K562 (cell line): Measurements from ENCODE around the gene CD52. TPM values are rescaled to one million over a fixed set of nuclear protein-coding genes. Genes with fewer than 3 reads are reported as not detected.

Experiments
- BRCA1 ChIP-seq, 2 experiments: fragments of 450-650 bp in 1 of 2; sonication (generic) in 1 of 2; formaldehyde crosslinking in 1 of 2; IDR thresholded peaks; 2 replicates each; pipeline versions ENCODE4 v1.5.0 to v1.6.1; 2017 to 2020; ENCODE audit warnings: mild to moderate bottlenecking in 1 of 2, missing genetic modification reagents in 1 of 2
- CHAMP1 ChIP-seq: fragments of 450-650 bp; IDR thresholded peaks from 2 replicates; pipeline ENCODE4 v1.6.1; 2016; ENCODE audit warnings: mild to moderate bottlenecking
- ELF4 ChIP-seq: fragments of 450-650 bp; formaldehyde crosslinking; IDR thresholded peaks from 2 replicates; pipeline ENCODE4 v1.4.0; 2022; ENCODE audit warnings: missing genetic modification characterization
- ESRRA ChIP-seq: fragments of 450-650 bp; IDR thresholded peaks from 2 replicates; pipeline ENCODE4 v1.6.1; 2014; ENCODE audit warnings: low read depth, mild to moderate bottlenecking, moderate library complexity, borderline replicate concordance
- ILK ChIP-seq: fragments of 450-650 bp; IDR thresholded peaks from 2 replicates; pipeline ENCODE4 v1.6.1; 2016; ENCODE audit warnings: missing genetic modification characterization, low read depth, mild to moderate bottlenecking, missing compliant biosample characterization, moderate library complexity, borderline replicate concordance
- LARP7 ChIP-seq: fragments of 450-650 bp; IDR thresholded peaks from 2 replicates; pipeline ENCODE4 v1.6.1; 2016
- MIER1 ChIP-seq: fragments of 450-650 bp; IDR thresholded peaks from 2 replicates; pipeline ENCODE4 v1.6.1; 2016; ENCODE audit warnings: antibody characterized with exemption, mild to moderate bottlenecking, low read depth
- MXD1 ChIP-seq: fragments of 250-450 bp; sonication (Bioruptor Pico); IDR thresholded peaks from 2 replicates; pipeline ENCODE4 v1.8.0; 2021; ENCODE audit warnings: borderline replicate concordance, mild to moderate bottlenecking, moderate library complexity; ENCODE audit not compliant: poor library complexity, severe bottlenecking
- MYBL2 ChIP-seq, 2 experiments: fragments of 450-650 bp in 1 of 2; sonication (generic) in 1 of 2; formaldehyde crosslinking in 1 of 2; IDR thresholded peaks; 2 replicates each; pipeline versions ENCODE4 v1.6.1 to v1.8.1; 2017 to 2022; ENCODE audit warnings: borderline replicate concordance in 1 of 2, inconsistent platforms in 1 of 2, low read depth in 1 of 2, mild to moderate bottlenecking in 1 of 2, missing genetic modification reagents in 1 of 2, moderate library complexity in 1 of 2
- NFATC3 ChIP-seq: fragments of 450-650 bp; IDR thresholded peaks from 2 replicates; pipeline ENCODE4 v1.6.1; 2017; ENCODE audit warnings: mild to moderate bottlenecking
- PCBP1 ChIP-seq: fragments of 200-400 bp; formaldehyde crosslinking; IDR thresholded peaks from 2 replicates; pipeline ENCODE4 v1.6.1; 2018; ENCODE audit warnings: mild to moderate bottlenecking, low read depth, low read length; ENCODE audit not compliant: poor library complexity, severe bottlenecking
- PHF21A ChIP-seq: fragments of 450-650 bp; IDR thresholded peaks from 2 replicates; pipeline ENCODE4 v1.6.1; 2017; ENCODE audit warnings: low read depth, borderline replicate concordance
- PKNOX1 ChIP-seq: fragments of 450-650 bp; IDR thresholded peaks from 2 replicates; pipeline ENCODE4 v1.6.1; 2016
- PREB ChIP-seq: sonication (generic); formaldehyde crosslinking; IDR thresholded peaks from 2 replicates; pipeline ENCODE4 v1.8.1; 2023; ENCODE audit warnings: mild to moderate bottlenecking, missing genetic modification reagents
- RFX5 ChIP-seq: IDR thresholded peaks from 2 replicates; pipeline ENCODE4 v1.6.1; 2011; ENCODE audit warnings: low read depth, mild to moderate bottlenecking, improper control_type of control experiment, low read length
- SIN3B ChIP-seq: fragments of 450-650 bp; IDR thresholded peaks from 2 replicates; pipeline ENCODE4 v1.6.1; 2017; ENCODE audit warnings: low read depth, mild to moderate bottlenecking, moderate library complexity
- SP1 ChIP-seq: sonication (generic); formaldehyde crosslinking; IDR thresholded peaks from 2 replicates; pipeline ENCODE4 v1.8.1; 2022; ENCODE audit warnings: mild to moderate bottlenecking, missing genetic modification reagents
- TAF15 ChIP-seq: fragments of 200-400 bp; formaldehyde crosslinking; IDR thresholded peaks from 2 replicates; pipeline ENCODE4 v1.6.1; 2017; ENCODE audit warnings: mild to moderate bottlenecking, low read depth, low read length, moderate library complexity
- TARDBP ChIP-seq: fragments of 450-650 bp; IDR thresholded peaks from 2 replicates; pipeline ENCODE4 v1.6.1; 2016
- ZFX ChIP-seq: sonication (generic); formaldehyde crosslinking; IDR thresholded peaks from 2 replicates; pipeline ENCODE4 v1.8.0; 2022; ENCODE audit warnings: mild to moderate bottlenecking, missing genetic modification reagents, moderate library complexity
- ZKSCAN8 ChIP-seq: fragments of 200-800 bp; sonication (Bioruptor generic); IDR thresholded peaks from 2 replicates; pipeline ENCODE4 v1.6.1; 2016; ENCODE audit warnings: missing genetic modification characterization, missing compliant biosample characterization
- ZNF764 ChIP-seq: fragments of 250-450 bp; sonication (Bioruptor Pico); IDR thresholded peaks from 2 replicates; pipeline ENCODE4 v1.4.0; 2020; ENCODE audit warnings: low read depth, mild to moderate bottlenecking, moderate library complexity
- ZNF780A ChIP-seq: fragments of 250-450 bp; sonication (Bioruptor Pico); IDR thresholded peaks from 2 replicates; pipeline ENCODE4 v1.5.0; 2021; ENCODE audit warnings: mild to moderate bottlenecking
- polyA plus RNA-seq, 8 experiments: library from polyadenylated mRNA; depleted of rRNA in 4 of 8; stranded (reverse) in 5 of 8; unstranded in 3 of 8; fragments of >200 nt; fragmentation: Nextera tagmentation in 2 of 8; fragmentation: Illumina TruSeq in 1 of 8; extraction: Ambion mirVana in 2 of 8; extraction: Trizol in 1 of 8; gene quantifications; 2 replicates each; pipeline versions ENCODE4 v1.2.1 to v1.2.3, GENCODE V29; 2011 to 2014; ENCODE audit warnings: inconsistent platforms in 1 of 8, missing spikeins in 1 of 8
- total RNA-seq, 7 experiments: library from RNA; depleted of rRNA in 6 of 7; stranded (reverse); fragments of >200 nt in 6 of 7; fragmentation: Illumina TruSeq in 2 of 7; extraction: Trizol in 2 of 7; gene quantifications; 2 replicates each; pipeline versions ENCODE4 v1.2.1 to v1.2.3, GENCODE V29; 2011 to 2021; ENCODE audit warnings: low replicate concordance in 1 of 7

Gene CD52
- total and polyA plus RNA-seq, 9 of the 15 experiments (the other 6 are each of a cell fraction or from before 2014, with no cell fraction given) = 34.9 to 488 (median 173) TPM

- peak; percentile 75 for TF ChIP-seq MYBL2 (IDR thresholded peaks at IDR 0.05; ENCODE audit: low read depth)
- TF ChIP-seq MYBL2 (CRISPR knock-in tag; IDR thresholded peaks at IDR 0.05; ENCODE audit: borderline replicate concordance) = no peak
- TF ChIP-seq TARDBP = peak; percentile 24; the same call in 1 of the 2 replicates
- no peak for TF ChIP-seq ILK (tag)
- TF ChIP-seq SIN3B = peak; percentile 94
- peak; percentile 62 for TF ChIP-seq PKNOX1
- TF ChIP-seq PCBP1 = no peak
- TF ChIP-seq ELF4 (CRISPR knock-in tag) = no peak
- no peak for TF ChIP-seq ZNF764 (CRISPR knock-in tag)
- TF ChIP-seq TAF15 = no peak
- TF ChIP-seq RFX5 = no peak
- TF ChIP-seq ZKSCAN8 = no peak
- peak; percentile 87 for TF ChIP-seq ZFX (CRISPR knock-in tag)
- TF ChIP-seq PHF21A = no peak
- TF ChIP-seq PREB = no peak
- no peak for TF ChIP-seq ZNF780A (CRISPR knock-in tag)
- TF ChIP-seq MIER1 = no peak
- TF ChIP-seq CHAMP1 = no peak
- TF ChIP-seq BRCA1 (IDR thresholded peaks at IDR 0.05) = no peak
- no peak for TF ChIP-seq BRCA1 (CRISPR knock-in tag; IDR thresholded peaks at IDR 0.05)
- TF ChIP-seq MXD1 (CRISPR knock-in tag) = peak; percentile 86
- no peak for TF ChIP-seq LARP7
- TF ChIP-seq ESRRA = no peak
- 0 out of 2 replicates have a peak, but pooled peaks have one; percentile 24 for TF ChIP-seq SP1 (CRISPR knock-in tag)
- no peak for TF ChIP-seq NFATC3
These were observed 11.2 kb upstream of the CD52 start, which contains the start of gene UBXN11 (continued) for GRCh38 chr1:26306290-26307229.
